ENCODE data around the gene IMMP2L. TPM values are rescaled to one million over a fixed set of nuclear protein-coding genes. Genes with fewer than 3 reads are reported as not detected.

Gene IMMP2L
- total RNA-seq, 3 donors from 2014 or later (not counting 1 experiment from before 2014, with no cell fraction given) = 6.9 to 9.2 (median 8.7) TPM

- H3K36me3 ChIP-seq (ENCODE audit: control insufficient read depth, insufficient read depth, low read length) = no peaks in the 10 kb centered on the region
- Mint-ChIP-seq H3K4me3 (no peak overlapping the region), H3K4me1 (no peaks in the 10 kb centered on the region), H3K36me3 (peaks cover 14% of the 10 kb centered on the region), H3K9me3 (peaks cover 8 to 12% of the 10 kb centered on the region in 2 donors), H3K27ac (no peak overlapping the region), H3K27me3 (ENCODE audit: low read depth in 2 of 2) (no peaks in the 10 kb centered on the region)
- intact Hi-C loops (cut with micrococcal nuclease) = no loop called here
- H3K4me1 ChIP-seq (ENCODE audit: control insufficient read depth, insufficient read depth, low read length) = no peaks in the 10 kb centered on the region
- H3K27me3 ChIP-seq (ENCODE audit: control insufficient read depth, insufficient read depth, low read length) = no peaks in the 10 kb centered on the region
- H3K9me3 ChIP-seq (ENCODE audit: control insufficient read depth, insufficient read depth, low read length) = no peaks in the 10 kb centered on the region
- ATAC-seq (no peak), DNase-seq (no peak)
- TF ChIP-seq CTCF (IDR thresholded peaks at IDR 0.05) = no peak
- H3K27ac ChIP-seq (ENCODE audit: low read length) = no peak overlapping the region
- H3K4me3 ChIP-seq (ENCODE audit: low read length) = no peak overlapping the region
Measured at GRCh38 chr7:110960811-110961210, 601.5 kb downstream of the IMMP2L start.

GRCh38 chr7:110948280-110948679 is 614.0 kb downstream of the IMMP2L start:
- no peak for TF ChIP-seq CTCF (IDR thresholded peaks at IDR 0.05)
- H3K36me3 ChIP-seq (ENCODE audit: control insufficient read depth, insufficient read depth, low read length) = no peaks in the 10 kb centered on the region
- intact Hi-C loops (cut with micrococcal nuclease) = no loop called here
- no peaks in the 10 kb centered on the region for H3K4me1 ChIP-seq (ENCODE audit: control insufficient read depth, insufficient read depth, low read length)
- no peaks in the 10 kb centered on the region for H3K36me3 Mint-ChIP-seq
- DNase-seq = no peak
- H3K4me3 Mint-ChIP-seq = no peak overlapping the region
- H3K4me1 Mint-ChIP-seq = no peaks in the 10 kb centered on the region
- ATAC-seq = no peak
- no peaks in the 10 kb centered on the region for H3K27me3 Mint-ChIP-seq (ENCODE audit: low read depth in 2 of 2)
- H3K9me3 Mint-ChIP-seq = peaks cover 0 to 8% of the 10 kb centered on the region in 2 donors
- H3K9me3 ChIP-seq (ENCODE audit: control insufficient read depth, insufficient read depth, low read length) = no peaks in the 10 kb centered on the region
- no peaks in the 10 kb centered on the region for H3K27me3 ChIP-seq (ENCODE audit: control insufficient read depth, insufficient read depth, low read length)
- H3K4me3 ChIP-seq (ENCODE audit: low read length) = no peak overlapping the region
- H3K27ac ChIP-seq (ENCODE audit: low read length) = no peak overlapping the region
- H3K27ac Mint-ChIP-seq = no peak overlapping the region

- no peak overlapping the region for H3K27ac ChIP-seq (ENCODE audit: low read length)
- no peaks in the 10 kb centered on the region for H3K4me1 Mint-ChIP-seq
Measured at GRCh38 chr7:110947408-110947807, 614.9 kb downstream of the IMMP2L start.

More at GRCh38 chr7:110947408-110947807, 614.9 kb downstream of the IMMP2L start:
- no peak overlapping the region for H3K4me3 ChIP-seq (ENCODE audit: low read length)
- H3K27me3 ChIP-seq (ENCODE audit: control insufficient read depth, insufficient read depth, low read length) = no peaks in the 10 kb centered on the region
- intact Hi-C loops (cut with micrococcal nuclease) = no loop called here
- H3K4me3 Mint-ChIP-seq = no peak overlapping the region
- no peak overlapping the region for H3K27ac Mint-ChIP-seq
- no peaks in the 10 kb centered on the region for H3K36me3 Mint-ChIP-seq
- DNase-seq (no peak), ATAC-seq (no peak)
- no peaks in the 10 kb centered on the region for H3K4me1 ChIP-seq (ENCODE audit: control insufficient read depth, insufficient read depth, low read length)
- H3K36me3 ChIP-seq (ENCODE audit: control insufficient read depth, insufficient read depth, low read length) = no peaks in the 10 kb centered on the region
- WGBS (ENCODE audit: insufficient coverage) = 92% methylated on average over 3 of the region's 3 CpGs
- H3K27me3 Mint-ChIP-seq (ENCODE audit: low read depth in 2 of 2) = no peaks in the 10 kb centered on the region
- no peak for TF ChIP-seq CTCF (IDR thresholded peaks at IDR 0.05)
- peaks cover 0 to 7% of the 10 kb centered on the region in 2 donors for H3K9me3 Mint-ChIP-seq
- no peaks in the 10 kb centered on the region for H3K9me3 ChIP-seq (ENCODE audit: control insufficient read depth, insufficient read depth, low read length)
